ENCODE data around the gene ZBTB16.

GRCh38 chr11:114278342-114279065 lies 219.0 kb downstream of the ZBTB16 start:
- TF ChIP-seq POLR2A (IDR thresholded peaks at IDR 0.05; ENCODE audit: extremely low read depth, insufficient read length) (no peak), CTCF (IDR thresholded peaks at IDR 0.05; ENCODE audit: low read depth, low read length) (no peak), MAX (IDR thresholded peaks at IDR 0.05; ENCODE audit: low read depth, low read length) (no peak), MYC (IDR thresholded peaks at IDR 0.05; ENCODE audit: low read depth, low read length) (no peak)

Measured in NB4 (cell line).